Stimulated activated memory B cell treated with anti-CD40 and anti-IgM and Interleukin-4, amounts not matched to agents 10 μg/mL and 1 μg/mL and 100 μg/mL, for 72 hours (primary cell): ENCODE data around the gene ARHGAP19.
"Not testable (repeated sequence)": the region's sequence is repeated elsewhere in the genome, so short reads cannot be mapped to it uniquely, and the experiment has no call there.

Experiments
- ATAC-seq: fragments of 150-1000 bp; cut with Tn5 transposase; 2 replicates; pipeline ENCODE4 v1.10.0; 2021
- H3K27ac Mint-ChIP-seq: one replicate; pipeline ENCODE4 v1.8.0; 2022; ENCODE audit warnings: mild to moderate bottlenecking, mixed read lengths
- H3K27me3 Mint-ChIP-seq: one replicate; pipeline ENCODE4 v1.8.0; 2022; ENCODE audit warnings: mixed read lengths
- H3K36me3 Mint-ChIP-seq: one replicate; pipeline ENCODE4 v1.8.0; 2022; ENCODE audit warnings: mixed read lengths
- H3K4me1 Mint-ChIP-seq: one replicate; pipeline ENCODE4 v1.8.0; 2022; ENCODE audit warnings: mixed read lengths
- H3K4me3 Mint-ChIP-seq: one replicate; pipeline ENCODE4 v1.8.0; 2022; ENCODE audit warnings: mild to moderate bottlenecking, moderate library complexity, mixed read lengths
- H3K9me3 Mint-ChIP-seq: one replicate; pipeline ENCODE4 v1.8.0; 2022; ENCODE audit warnings: mixed read lengths

ARHGAP19 gene

DNA sequence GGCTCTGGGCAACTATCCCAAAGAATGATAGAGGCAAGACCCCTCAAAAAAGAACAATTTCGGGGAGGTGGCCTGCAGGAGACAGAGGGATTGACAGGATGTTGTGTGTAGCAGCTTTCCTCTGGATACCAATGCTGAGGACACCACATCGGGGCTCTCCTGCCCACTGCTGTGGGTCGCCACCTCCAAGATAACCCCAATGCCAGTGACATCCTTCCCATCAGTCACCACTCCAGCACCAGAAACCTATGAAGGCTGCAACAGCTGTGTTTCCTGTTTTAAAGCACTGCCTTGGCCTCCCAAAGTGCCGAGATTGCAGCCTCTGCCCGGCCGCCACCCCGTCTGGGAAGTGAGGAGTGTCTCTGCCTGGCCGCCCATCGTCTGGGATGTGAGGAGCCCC, 17.6 kb downstream of the ARHGAP19 start:
- H3K4me1 Mint-ChIP-seq: no peaks in the 10 kb centered on the region
- H3K9me3 Mint-ChIP-seq: peaks cover 3% of the 10 kb centered on the region
- ATAC-seq: no peak
- H3K27me3 Mint-ChIP-seq: no peaks in the 10 kb centered on the region
- H3K4me3 Mint-ChIP-seq: no peak overlapping the region
- no peak overlapping the region for H3K27ac Mint-ChIP-seq
- H3K36me3 Mint-ChIP-seq: no peaks in the 10 kb centered on the region

DNA sequence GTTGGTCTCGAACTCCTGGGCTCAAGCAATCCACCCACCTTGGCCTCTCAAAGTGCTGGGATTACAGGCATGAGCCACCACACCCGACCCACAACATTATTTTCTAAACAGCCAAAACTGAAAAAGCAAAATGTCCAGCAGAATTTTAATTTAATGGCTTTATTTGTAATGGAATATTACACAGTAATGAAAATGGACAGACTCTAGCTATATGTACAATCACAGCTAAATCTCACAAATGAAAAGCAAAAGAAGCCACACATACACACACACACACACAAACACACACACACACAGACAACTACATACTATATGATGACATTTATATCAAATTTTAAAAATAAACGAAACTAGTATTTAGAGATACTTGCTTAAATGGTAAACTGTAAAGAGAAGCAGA, 18.7 kb downstream of the ARHGAP19 start:
- Mint-ChIP-seq H3K36me3 (no peaks in the 10 kb centered on the region), H3K27me3 (no peaks in the 10 kb centered on the region), H3K27ac (no peak overlapping the region), H3K4me1 (no peaks in the 10 kb centered on the region), H3K9me3 (peaks cover 3% of the 10 kb centered on the region), H3K4me3 (no peak overlapping the region)
- no peak for ATAC-seq

DNA sequence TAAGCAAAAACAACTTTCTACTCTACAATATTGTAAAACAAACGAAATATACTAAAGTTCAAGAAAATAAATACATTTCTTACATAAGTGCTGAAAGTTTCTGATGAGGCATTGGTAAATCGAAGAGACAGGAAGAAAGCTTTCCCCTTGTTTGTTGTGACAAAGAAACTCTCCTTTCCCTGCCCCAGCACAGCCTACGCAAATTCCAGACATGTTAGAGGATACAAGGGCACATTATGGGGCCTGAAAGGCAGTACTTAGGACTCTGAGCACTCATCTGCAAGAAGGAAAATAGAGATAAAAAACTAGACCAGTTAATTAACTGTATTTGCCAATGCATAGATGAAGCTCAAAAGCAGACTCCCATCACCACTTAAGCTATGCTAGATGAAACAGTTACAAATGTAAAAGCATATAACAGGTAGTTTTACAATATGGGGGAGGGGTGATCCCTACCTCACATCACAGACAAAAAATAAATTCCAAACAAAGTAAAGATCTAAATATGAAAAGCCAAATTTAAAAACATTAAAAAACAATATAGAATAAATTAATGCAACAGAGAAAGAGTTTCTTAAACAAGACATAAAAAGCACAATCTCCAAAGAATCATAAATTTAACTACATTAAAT, 21.8 kb downstream of the ARHGAP19 start:
- H3K27me3 Mint-ChIP-seq: no peaks in the 10 kb centered on the region
- peaks cover 7% of the 10 kb centered on the region for H3K4me1 Mint-ChIP-seq
- ATAC-seq: no peak
- peaks cover 5% of the 10 kb centered on the region for H3K9me3 Mint-ChIP-seq
- no peak overlapping the region for H3K27ac Mint-ChIP-seq
- H3K4me3 Mint-ChIP-seq: no peak overlapping the region
- H3K36me3 Mint-ChIP-seq: peaks cover 21% of the 10 kb centered on the region

DNA sequence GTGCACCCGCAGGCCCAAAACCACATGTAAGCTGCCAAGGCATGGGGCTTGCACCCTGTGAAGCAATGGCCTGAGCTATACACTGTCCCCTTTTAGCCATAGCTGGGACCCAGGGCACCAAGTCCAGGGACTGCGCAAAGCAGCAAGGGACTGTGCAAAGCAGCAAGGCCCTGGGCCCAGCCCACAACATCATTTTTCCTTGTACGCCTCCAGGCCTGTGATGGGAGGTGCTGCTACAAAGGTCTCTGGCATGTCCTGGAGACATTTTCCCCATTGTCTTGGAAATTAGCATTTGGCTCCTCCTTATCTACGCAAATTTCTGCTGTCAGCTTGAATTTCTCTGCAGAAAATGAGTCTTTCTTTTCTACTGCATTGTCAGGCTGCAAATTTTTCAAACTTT, 24.8 kb downstream of the ARHGAP19 start:
- H3K4me1 Mint-ChIP-seq: peaks cover 7% of the 10 kb centered on the region
- H3K27ac Mint-ChIP-seq: no peak overlapping the region
- no peaks in the 10 kb centered on the region for H3K27me3 Mint-ChIP-seq
- no peak for ATAC-seq
- H3K9me3 Mint-ChIP-seq: peaks cover 5% of the 10 kb centered on the region
- H3K36me3 Mint-ChIP-seq: peaks cover 35% of the 10 kb centered on the region
- H3K4me3 Mint-ChIP-seq: no peak overlapping the region

DNA sequence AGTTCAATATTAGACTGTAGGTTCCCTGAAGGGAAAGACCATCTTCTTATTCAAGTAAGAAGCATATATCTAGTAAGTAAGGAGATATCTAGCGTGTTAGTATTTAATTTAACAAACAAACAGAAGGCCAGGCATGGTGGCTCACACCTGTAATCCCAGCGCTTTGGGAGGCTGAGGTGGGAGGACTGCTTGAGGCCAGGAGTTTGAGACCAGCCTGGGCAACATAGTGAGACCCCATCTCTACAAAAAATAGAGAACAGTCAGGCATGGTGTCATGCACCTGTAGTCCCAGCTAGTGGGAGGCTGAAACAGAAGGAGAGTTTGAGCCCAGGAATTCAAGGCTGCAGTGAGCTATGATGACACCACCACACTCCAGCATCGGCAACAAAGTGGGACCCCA, 27.3 kb downstream of the ARHGAP19 start:
- not testable (repeated sequence) for ATAC-seq, H3K27me3 Mint-ChIP-seq, H3K4me3 Mint-ChIP-seq, H3K4me1 Mint-ChIP-seq, H3K9me3 Mint-ChIP-seq, H3K27ac Mint-ChIP-seq
- H3K36me3 Mint-ChIP-seq: peaks cover 38% of the 10 kb centered on the region

DNA sequence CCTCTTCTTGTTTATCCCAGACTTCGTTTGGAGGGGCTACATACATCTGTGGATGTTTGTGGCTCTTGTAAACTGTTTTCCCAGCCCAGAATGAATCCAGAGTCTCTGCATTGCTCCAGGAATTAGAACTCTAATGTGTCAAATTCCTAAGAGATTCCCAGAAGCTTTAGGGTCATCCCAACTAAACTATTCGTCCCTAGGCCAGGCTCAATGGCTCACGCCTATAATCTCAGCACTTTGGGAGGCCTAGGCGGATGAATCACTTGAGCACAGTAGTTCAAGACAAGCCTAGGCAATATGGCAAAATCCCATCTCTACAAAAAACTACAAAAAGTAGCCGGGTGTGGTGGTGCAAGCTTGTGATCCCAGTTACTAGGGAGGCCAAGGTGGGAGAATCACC, 28.5 kb downstream of the ARHGAP19 start:
- peaks cover 2% of the 10 kb centered on the region for H3K9me3 Mint-ChIP-seq
- no peaks in the 10 kb centered on the region for H3K27me3 Mint-ChIP-seq
- no peak overlapping the region for H3K27ac Mint-ChIP-seq
- peaks cover 7% of the 10 kb centered on the region for H3K4me1 Mint-ChIP-seq
- H3K4me3 Mint-ChIP-seq: no peak overlapping the region
- peaks cover 42% of the 10 kb centered on the region for H3K36me3 Mint-ChIP-seq
- no peak for ATAC-seq

DNA sequence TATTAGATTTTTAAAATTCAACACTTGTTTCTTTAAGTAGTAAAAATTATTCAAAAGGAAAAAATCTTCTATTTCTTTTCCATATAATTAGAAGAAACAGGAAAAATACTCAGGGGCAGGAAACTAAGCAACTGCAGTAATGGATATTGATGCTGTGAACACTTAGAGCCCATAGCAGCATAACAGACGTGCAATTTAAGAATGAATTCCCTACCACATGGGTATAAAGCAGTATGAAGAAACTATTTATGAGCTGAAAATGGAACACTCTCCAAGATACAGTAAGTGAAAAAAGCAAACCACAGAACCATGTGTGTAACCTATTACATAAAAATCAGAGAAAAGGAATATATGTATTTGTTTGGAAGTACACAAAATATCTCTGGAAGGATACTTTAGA, 30.8 kb downstream of the ARHGAP19 start:
- Mint-ChIP-seq H3K4me3 (no peak overlapping the region), H3K4me1 (no peaks in the 10 kb centered on the region), H3K9me3 (peaks cover 2% of the 10 kb centered on the region), H3K27ac (no peak overlapping the region), H3K27me3 (no peaks in the 10 kb centered on the region), H3K36me3 (peaks cover 38% of the 10 kb centered on the region)
- no peak for ATAC-seq

DNA sequence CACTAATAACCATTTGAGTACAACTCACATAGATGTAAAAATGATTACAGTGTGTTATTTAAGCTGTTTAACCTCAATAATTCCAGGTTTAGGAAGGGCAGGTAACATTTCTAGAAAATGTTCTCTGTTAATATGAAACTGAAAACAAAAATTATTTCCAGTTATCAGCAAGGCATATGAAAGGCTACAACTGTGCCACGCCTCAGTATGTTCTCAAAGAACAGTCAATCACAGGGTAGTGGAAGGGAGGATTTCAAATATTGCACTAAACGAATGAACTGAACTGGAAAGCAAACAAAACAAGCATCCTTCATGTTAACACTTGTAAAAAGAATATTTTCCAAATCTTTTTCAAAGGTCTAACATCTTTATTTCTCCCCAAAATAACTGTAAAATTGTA, 31.3 kb downstream of the ARHGAP19 start:
- Mint-ChIP-seq H3K4me1 (no peaks in the 10 kb centered on the region), H3K4me3 (no peak overlapping the region), H3K9me3 (no peaks in the 10 kb centered on the region), H3K27ac (no peak overlapping the region), H3K36me3 (peaks cover 35% of the 10 kb centered on the region), H3K27me3 (no peaks in the 10 kb centered on the region)
- ATAC-seq: no peak

DNA sequence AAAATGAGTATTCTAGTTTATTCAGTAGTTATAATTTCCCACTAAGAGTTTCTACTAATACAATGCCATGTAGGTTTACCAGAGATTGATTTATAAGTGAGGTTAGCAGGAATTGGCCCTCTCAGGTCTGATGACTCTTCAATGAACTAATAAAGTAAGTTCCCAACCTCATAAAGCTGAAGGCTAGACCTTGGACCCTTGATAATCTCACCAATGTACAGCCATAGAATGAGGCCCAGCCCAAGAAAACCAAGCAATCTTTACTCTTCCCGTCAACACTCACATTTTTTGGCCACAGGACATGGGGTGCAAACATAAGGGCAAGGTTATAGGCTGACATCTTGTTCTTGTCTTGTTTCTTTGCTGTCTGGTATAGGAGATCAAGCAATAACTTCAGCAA, 33.3 kb downstream of the ARHGAP19 start:
- peaks cover 6% of the 10 kb centered on the region for H3K4me1 Mint-ChIP-seq
- no peak overlapping the region for H3K4me3 Mint-ChIP-seq
- H3K9me3 Mint-ChIP-seq: peaks cover 3% of the 10 kb centered on the region
- no peak overlapping the region for H3K27ac Mint-ChIP-seq
- H3K27me3 Mint-ChIP-seq: no peaks in the 10 kb centered on the region
- peaks cover 48% of the 10 kb centered on the region for H3K36me3 Mint-ChIP-seq
- no peak for ATAC-seq

DNA sequence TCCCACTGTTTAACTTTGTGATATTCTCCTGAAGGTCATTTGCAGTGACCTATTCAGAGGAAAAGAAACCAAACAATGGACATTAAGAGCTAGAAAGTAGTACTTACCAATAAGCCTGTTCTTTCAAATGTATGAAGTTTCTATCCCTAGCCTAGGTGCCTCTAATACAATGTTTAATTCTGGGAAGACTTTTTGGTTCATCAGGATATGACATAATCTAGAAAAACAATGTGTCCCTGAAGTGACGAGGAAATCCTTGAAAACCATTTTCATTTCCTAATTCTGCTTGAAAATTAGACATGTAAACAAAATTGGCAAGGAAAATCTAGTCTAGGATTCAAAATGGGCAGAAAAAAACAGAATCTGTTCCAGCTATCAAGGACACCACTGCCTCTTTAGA, 36.1 kb downstream of the ARHGAP19 start:
- peaks cover 60% of the 10 kb centered on the region for H3K36me3 Mint-ChIP-seq
- H3K9me3 Mint-ChIP-seq: peaks cover 3% of the 10 kb centered on the region
- ATAC-seq: no peak
- H3K27me3 Mint-ChIP-seq: no peaks in the 10 kb centered on the region
- no peak overlapping the region for H3K27ac Mint-ChIP-seq
- H3K4me1 Mint-ChIP-seq: peaks cover 20% of the 10 kb centered on the region
- no peak overlapping the region for H3K4me3 Mint-ChIP-seq

DNA sequence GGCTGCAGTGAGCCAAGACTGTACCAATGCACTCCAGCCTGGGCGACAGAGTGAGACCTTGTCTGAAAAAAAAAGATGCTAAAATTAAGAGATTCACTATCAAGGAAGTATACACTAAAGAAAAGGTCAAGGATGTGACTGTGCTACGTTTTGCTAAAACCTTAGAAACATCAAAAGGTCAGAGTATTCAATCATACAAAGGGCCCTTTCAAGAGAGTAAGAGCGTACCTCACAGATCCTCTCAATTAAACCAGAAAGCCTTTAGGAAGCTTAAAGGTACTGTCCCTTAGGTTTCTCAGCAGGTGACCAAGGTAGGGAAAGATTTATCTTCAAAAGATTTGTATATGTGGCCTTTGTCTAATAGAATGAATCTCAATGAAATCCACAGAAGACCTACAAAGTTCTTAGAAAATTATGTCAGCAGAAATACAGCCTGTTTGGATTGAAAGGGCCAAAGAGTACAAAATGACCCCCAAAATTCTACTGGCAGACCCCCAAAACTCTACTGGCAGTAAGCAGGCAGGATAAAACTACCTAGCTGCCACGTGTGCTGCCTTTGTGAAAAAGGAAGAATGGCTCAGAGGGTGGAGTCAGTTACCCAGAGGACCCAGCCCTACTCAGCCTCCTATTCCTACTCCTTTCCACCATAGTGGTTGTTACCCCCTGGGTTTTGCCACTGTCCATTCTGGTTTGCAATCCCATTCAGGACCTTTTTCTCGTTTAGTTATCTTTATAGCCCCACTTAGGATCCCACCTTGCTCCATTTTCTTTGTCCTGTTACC, 36.7 kb downstream of the ARHGAP19 start:
- H3K36me3 Mint-ChIP-seq: peaks cover 60% of the 10 kb centered on the region
- H3K27me3 Mint-ChIP-seq: no peaks in the 10 kb centered on the region
- H3K27ac Mint-ChIP-seq: no peak overlapping the region
- H3K4me1 Mint-ChIP-seq: peaks cover 20% of the 10 kb centered on the region
- ATAC-seq: peak; percentile 20
- peaks cover 3% of the 10 kb centered on the region for H3K9me3 Mint-ChIP-seq
- H3K4me3 Mint-ChIP-seq: no peak overlapping the region

DNA sequence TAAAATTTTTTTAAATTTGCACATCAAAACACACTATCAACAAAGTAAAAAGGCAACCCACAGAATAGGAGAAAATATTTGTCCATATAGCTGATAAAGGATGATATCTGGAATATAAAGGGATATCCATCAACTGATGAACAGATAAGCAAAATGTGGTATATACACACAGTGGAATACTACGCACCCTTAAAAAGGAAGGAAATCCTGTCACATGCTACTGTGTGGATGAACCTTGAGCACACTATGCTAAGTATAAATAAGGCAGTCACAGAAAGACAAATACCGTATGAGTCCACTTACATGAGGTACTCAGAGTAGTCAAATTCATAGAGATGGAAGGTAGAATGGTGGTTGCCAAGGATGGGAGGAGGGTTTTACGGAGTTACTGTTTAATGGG, 37.7 kb downstream of the ARHGAP19 start:
- H3K4me3 Mint-ChIP-seq: no peak overlapping the region
- ATAC-seq: no peak
- peaks cover 3% of the 10 kb centered on the region for H3K9me3 Mint-ChIP-seq
- no peaks in the 10 kb centered on the region for H3K27me3 Mint-ChIP-seq
- peaks cover 20% of the 10 kb centered on the region for H3K4me1 Mint-ChIP-seq
- peaks cover 64% of the 10 kb centered on the region for H3K36me3 Mint-ChIP-seq
- H3K27ac Mint-ChIP-seq: no peak overlapping the region

DNA sequence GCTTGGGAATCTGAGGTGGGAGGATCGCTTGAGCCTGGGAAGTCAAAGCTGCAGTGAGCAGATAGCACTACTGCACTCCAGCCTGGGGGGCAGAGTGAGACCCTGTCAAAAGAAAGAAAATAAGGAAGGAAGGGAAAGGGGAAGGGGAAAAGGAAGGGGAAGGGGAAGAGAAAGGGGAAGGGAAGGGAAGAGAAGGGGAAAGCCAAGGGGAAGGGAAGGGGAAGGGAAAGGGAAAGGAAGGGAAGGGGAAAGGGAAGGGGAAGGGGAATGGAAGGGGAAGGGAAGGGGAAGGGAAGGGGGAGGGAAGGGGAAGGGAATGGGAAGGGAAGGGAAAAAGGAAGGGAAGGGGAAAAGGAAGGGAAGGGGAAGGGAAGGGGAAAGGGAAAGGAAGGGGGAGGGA, 41.5 kb downstream of the ARHGAP19 start:
- Mint-ChIP-seq H3K27ac (no peak overlapping the region), H3K4me1 (peaks cover 20% of the 10 kb centered on the region), H3K36me3 (peaks cover 64% of the 10 kb centered on the region), H3K27me3 (no peaks in the 10 kb centered on the region), H3K4me3 (no peak overlapping the region), H3K9me3 (peaks cover 3% of the 10 kb centered on the region)
- no peak for ATAC-seq

DNA sequence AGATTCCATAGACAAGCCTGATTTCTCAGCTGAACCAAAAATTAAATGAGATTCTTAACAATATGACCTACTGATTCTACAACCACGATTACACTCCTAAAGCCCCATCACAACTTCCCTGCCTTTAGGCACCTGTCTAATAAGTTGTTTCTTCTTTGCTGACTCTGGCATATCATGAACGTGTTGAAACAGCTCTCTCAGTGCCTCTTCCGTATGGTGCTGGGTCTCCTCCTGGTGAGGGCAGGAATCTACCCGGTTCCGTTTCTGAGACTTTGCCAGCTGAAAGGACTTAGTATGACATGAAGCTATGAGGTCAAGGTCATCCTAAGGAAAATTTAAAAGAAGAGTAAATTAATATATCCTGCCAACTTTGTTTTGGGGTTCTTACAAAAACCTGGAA, 48.6 kb downstream of the ARHGAP19 start:
- peaks cover 40% of the 10 kb centered on the region for H3K36me3 Mint-ChIP-seq
- H3K4me3 Mint-ChIP-seq: no peak overlapping the region
- H3K4me1 Mint-ChIP-seq: no peaks in the 10 kb centered on the region
- no peaks in the 10 kb centered on the region for H3K9me3 Mint-ChIP-seq
- no peak for ATAC-seq
- H3K27me3 Mint-ChIP-seq: no peaks in the 10 kb centered on the region
- H3K27ac Mint-ChIP-seq: no peak overlapping the region

DNA sequence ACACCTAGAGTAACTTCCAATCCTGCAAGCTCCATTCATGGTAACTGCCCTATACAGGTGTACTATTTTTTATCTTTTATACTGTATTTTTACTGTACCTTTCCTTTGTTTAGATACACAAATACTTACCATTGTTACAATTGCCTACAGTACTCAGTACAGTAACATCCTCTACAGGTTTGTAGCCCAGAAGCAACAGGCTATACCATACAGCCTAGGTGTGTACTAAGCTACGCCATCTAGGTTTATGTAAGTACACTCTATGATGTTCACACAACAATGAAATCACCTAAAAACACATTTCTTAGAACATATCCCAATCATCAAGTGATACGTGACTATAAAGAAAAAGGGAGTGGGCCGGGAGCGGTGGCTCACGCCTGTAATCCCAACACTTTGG, 53.6 kb downstream of the ARHGAP19 start:
- H3K4me1 Mint-ChIP-seq: no peaks in the 10 kb centered on the region
- H3K27me3 Mint-ChIP-seq: no peaks in the 10 kb centered on the region
- H3K36me3 Mint-ChIP-seq: peaks cover 20% of the 10 kb centered on the region
- no peaks in the 10 kb centered on the region for H3K9me3 Mint-ChIP-seq
- no peak overlapping the region for H3K4me3 Mint-ChIP-seq
- no peak for ATAC-seq
- H3K27ac Mint-ChIP-seq: no peak overlapping the region

DNA sequence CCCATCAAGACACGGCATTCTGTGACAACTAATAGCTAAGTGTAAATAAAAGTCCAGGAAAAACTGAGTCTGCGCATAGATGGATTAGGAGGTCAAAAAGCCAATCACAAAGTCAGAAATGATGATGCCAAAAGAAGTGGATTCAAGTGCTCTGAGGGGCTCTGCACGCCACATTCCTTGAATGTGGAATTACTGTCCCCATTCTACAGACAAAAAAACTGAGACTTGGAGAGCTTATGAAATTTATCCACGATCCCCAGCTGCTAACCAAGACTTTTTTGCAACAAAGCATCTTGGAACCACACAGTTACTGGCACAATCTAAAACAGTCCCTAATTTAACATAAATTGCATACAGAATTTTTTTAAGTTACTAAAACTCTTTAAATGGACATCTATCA, 57.1 kb downstream of the ARHGAP19 start:
- no peaks in the 10 kb centered on the region for H3K4me1 Mint-ChIP-seq
- H3K4me3 Mint-ChIP-seq: no peak overlapping the region
- no peak overlapping the region for H3K27ac Mint-ChIP-seq
- ATAC-seq: no peak
- no peaks in the 10 kb centered on the region for H3K27me3 Mint-ChIP-seq
- no peaks in the 10 kb centered on the region for H3K9me3 Mint-ChIP-seq
- peaks cover 13% of the 10 kb centered on the region for H3K36me3 Mint-ChIP-seq
